OCI-LY3 (cell line): ENCODE measurements around the gene SLC25A47.

ENCODE experiments used
- CTCF ChIP-seq: fragments of 200-600, 300-600 bp; sonication (generic); IDR thresholded peaks from 2 replicates; pipeline ENCODE4 v1.5.1; 2014; ENCODE audit warnings: antibody characterized with exemption, low read length, low read depth
- EZH2phosphoT487 ChIP-seq: fragments of 200-600 bp; shearing (Covaris generic); IDR thresholded peaks from 2 replicates; pipeline ENCODE4 v1.6.1; 2018; ENCODE audit warnings: antibody characterized with exemption, mixed run types, low read depth

DNA sequence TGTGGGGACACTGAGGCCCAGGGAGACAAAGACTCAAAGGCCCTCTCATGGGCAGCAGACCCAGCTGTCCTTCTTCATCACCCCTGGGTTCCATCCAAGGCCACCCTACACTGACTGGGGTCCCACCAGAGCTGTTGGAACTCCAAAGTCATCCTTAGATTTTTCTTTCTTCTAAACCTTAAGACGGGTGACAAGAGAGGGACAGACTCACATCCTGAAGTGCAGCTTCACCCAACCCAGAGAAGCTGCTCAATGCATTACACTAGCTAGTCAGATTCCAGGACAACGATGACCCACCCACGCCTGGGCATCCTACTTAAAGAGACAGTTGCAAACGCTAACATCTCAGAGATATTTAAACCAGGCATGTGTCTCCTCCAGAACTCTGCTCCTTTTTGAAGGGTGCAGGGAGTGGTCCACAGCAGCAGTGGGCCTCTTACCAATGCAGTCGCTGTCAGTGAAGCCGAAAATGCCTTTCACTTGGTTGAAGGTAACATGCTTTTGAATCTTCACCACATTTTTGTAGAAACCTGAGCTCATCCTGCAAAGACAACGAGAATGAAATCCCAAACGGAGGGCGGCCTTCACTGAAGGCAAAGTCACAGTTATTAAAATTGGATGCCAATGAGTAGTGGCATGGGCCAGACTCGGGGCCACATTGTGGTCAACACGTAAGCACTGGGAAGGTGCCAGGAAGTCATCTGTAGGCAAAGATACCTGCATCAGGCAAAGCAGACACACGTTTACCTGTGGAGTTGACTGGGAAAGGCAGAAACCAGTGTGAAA, 23.4 kb downstream of the SLC25A47 start:
- TF ChIP-seq CTCF (no peak), EZH2phosphoT487 (no peak)
